ENCODE measurements around the gene MORC3. TPM values are rescaled to one million over a fixed set of nuclear protein-coding genes. Genes with fewer than 3 reads are reported as not detected.

Gene MORC3
- total and polyA plus RNA-seq, 10 donors = 14.8 to 57.6 (median 51.0) TPM

- H3K4me3 ChIP-seq = no peak overlapping the region
- intact Hi-C loops (cut with DNase I; ENCODE audit: low total_unique reads) = no loop called here
- H3K27me3 ChIP-seq (replicated peaks in 1 of 7) = no peaks in the 10 kb centered on the region
- WGBS, 5 donors = 90 to 98% (median 97%) methylated on average over 2 of the region's 2 CpGs
- no peak for DNase-seq
- no peak for TF ChIP-seq POLR2A (IDR thresholded peaks at IDR 0.05)
- no peak for TF ChIP-seq POLR2AphosphoS5 (IDR thresholded peaks at IDR 0.05)
- TF ChIP-seq CTCF (IDR thresholded peaks at IDR 0.05 in 8 of 11, conservative IDR thresholded peaks at IDR 0.05 in 3 of 11) = no peak
- no peaks in the 10 kb centered on the region for H3K4me1 ChIP-seq
- no peak overlapping the region for H3K27ac ChIP-seq
- peaks cover 4 to 100% (median 88%) of the 10 kb centered on the region in 6 donors for H3K36me3 ChIP-seq
- H3K9me3 ChIP-seq = no peaks in the 10 kb centered on the region
These were observed 39.2 kb downstream of the MORC3 start for GRCh38 chr21:36359185-36359584.

GRCh38 chr21:36369064-36369685 lies 49.2 kb downstream of the MORC3 start:
- whole genome bisulfite sequencing, 5 donors = 74 to 92% (median 83%) methylated on average over 7 of the region's 7 CpGs
- peaks cover 0 to 100% (median 98%) of the 10 kb centered on the region in 6 donors for H3K36me3 ChIP-seq
- H3K9me3 ChIP-seq = no peaks in the 10 kb centered on the region
- TF ChIP-seq POLR2A (IDR thresholded peaks at IDR 0.05) (no peak), POLR2AphosphoS5 (IDR thresholded peaks at IDR 0.05) (no peak), CTCF (IDR thresholded peaks at IDR 0.05 in 8 of 11, conservative IDR thresholded peaks at IDR 0.05 in 3 of 11) (no peak)
- H3K4me3 ChIP-seq = no peak overlapping the region
- no peak for DNase-seq
- H3K27me3 ChIP-seq (replicated peaks in 1 of 7) = no peaks in the 10 kb centered on the region
- H3K4me1 ChIP-seq = no peaks in the 10 kb centered on the region
- no peak overlapping the region for H3K27ac ChIP-seq
- intact Hi-C loops (cut with DNase I; ENCODE audit: low total_unique reads) = no loop called here

GRCh38 chr21:36375994-36376393 lies 56.0 kb downstream of the MORC3 start:
- H3K27me3 ChIP-seq (replicated peaks in 1 of 7) = no peaks in the 10 kb centered on the region
- H3K4me1 ChIP-seq = no peaks in the 10 kb centered on the region
- H3K9me3 ChIP-seq = no peaks in the 10 kb centered on the region
- no peak for TF ChIP-seq POLR2AphosphoS5 (IDR thresholded peaks at IDR 0.05)
- TF ChIP-seq POLR2A (IDR thresholded peaks at IDR 0.05) = no peak
- no peak for TF ChIP-seq CTCF (IDR thresholded peaks at IDR 0.05 in 8 of 11, conservative IDR thresholded peaks at IDR 0.05 in 3 of 11)
- H3K4me3 ChIP-seq = no peak overlapping the region
- DNase-seq = no peak
- H3K36me3 ChIP-seq = peaks cover 0 to 83% (median 71%) of the 10 kb centered on the region in 6 donors
- no peak overlapping the region for H3K27ac ChIP-seq
- intact Hi-C loops (cut with DNase I; ENCODE audit: low total_unique reads) = no loop called here

- DNase-seq = no peak
- peaks cover 0 to 68% (median 57%) of the 10 kb centered on the region in 6 donors for H3K36me3 ChIP-seq
- no peak overlapping the region for H3K4me3 ChIP-seq
- 89 to 94% (median 91%) methylated on average over 7 of the region's 7 CpGs for WGBS, 5 donors
- TF ChIP-seq POLR2A (IDR thresholded peaks at IDR 0.05) (no peak), POLR2AphosphoS5 (IDR thresholded peaks at IDR 0.05) (peak in 1 of 3 donors; percentile 10), CTCF (IDR thresholded peaks at IDR 0.05 in 8 of 11, conservative IDR thresholded peaks at IDR 0.05 in 3 of 11) (no peak)
- no peaks in the 10 kb centered on the region for H3K9me3 ChIP-seq
- no peaks in the 10 kb centered on the region for H3K27me3 ChIP-seq (replicated peaks in 1 of 7)
- H3K4me1 ChIP-seq = no peaks in the 10 kb centered on the region
- H3K27ac ChIP-seq = no peak overlapping the region
- intact Hi-C loops (cut with DNase I; ENCODE audit: low total_unique reads) = no loop called here
These were observed 57.4 kb downstream of the MORC3 start for GRCh38 chr21:36377391-36377842.
